ENCODE measurements around the gene RFTN1. TPM values are rescaled to one million over a fixed set of nuclear protein-coding genes. Genes with fewer than 3 reads are reported as not detected.

RFTN1 gene
- total RNA-seq, 1 experiment from 2014 or later: 4.5 TPM

DNA sequence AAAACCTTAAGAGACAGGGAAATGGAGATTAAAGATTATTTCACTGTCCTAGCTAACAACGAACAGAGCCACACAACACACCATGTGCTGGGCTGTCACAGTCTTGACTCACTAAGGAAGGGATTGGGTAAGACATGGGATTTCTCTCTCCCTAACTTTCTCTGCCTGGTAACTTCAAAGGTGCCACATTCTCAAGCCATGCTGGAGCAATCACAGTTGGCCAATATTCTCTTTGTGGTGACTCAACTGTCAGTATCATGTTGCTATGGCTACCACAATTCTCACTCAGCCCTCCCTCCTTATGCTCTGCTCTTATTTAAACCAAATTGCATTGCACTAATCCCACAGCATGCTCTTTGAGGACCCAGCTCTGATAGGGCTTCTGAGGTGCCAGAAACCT is 174.5 kb downstream of the RFTN1 start:
- H3K27ac Mint-ChIP-seq (ENCODE audit: low read depth, unreplicated experiment): peak overlapping the region; percentile 13
- POLR2A ChIA-PET: interaction anchor here (0.6 to 1.2 kb wide), 6 partner anchors 22 to 1333 kb away, joined by 3 to 4 read pairs (median 3); no protein-coding TSS in a partner anchor
- TF ChIP-seq, protein P1, sequence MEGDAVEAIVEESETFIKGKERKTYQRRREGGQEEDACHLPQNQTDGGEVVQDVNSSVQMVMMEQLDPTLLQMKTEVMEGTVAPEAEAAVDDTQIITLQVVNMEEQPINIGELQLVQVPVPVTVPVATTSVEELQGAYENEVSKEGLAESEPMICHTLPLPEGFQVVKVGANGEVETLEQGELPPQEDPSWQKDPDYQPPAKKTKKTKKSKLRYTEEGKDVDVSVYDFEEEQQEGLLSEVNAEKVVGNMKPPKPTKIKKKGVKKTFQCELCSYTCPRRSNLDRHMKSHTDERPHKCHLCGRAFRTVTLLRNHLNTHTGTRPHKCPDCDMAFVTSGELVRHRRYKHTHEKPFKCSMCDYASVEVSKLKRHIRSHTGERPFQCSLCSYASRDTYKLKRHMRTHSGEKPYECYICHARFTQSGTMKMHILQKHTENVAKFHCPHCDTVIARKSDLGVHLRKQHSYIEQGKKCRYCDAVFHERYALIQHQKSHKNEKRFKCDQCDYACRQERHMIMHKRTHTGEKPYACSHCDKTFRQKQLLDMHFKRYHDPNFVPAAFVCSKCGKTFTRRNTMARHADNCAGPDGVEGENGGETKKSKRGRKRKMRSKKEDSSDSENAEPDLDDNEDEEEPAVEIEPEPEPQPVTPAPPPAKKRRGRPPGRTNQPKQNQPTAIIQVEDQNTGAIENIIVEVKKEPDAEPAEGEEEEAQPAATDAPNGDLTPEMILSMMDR (IDR thresholded peaks at IDR 0.05; ENCODE audit: unreplicated experiment): no peak
- H3K36me3 Mint-ChIP-seq (ENCODE audit: insufficient read depth, unreplicated experiment): peaks cover 18% of the 10 kb centered on the region
- BruUV-seq (replicated peaks): no TSS peak
- CTCF ChIA-PET: interaction anchor here (0.6 to 1.5 kb wide), 4 partner anchors 30 to 178 kb away, joined by 3 to 4 read pairs (median 3); no protein-coding TSS in a partner anchor
- intact Hi-C loops (cut with micrococcal nuclease): no loop called here
- H3K9me3 Mint-ChIP-seq (ENCODE audit: unreplicated experiment): no peaks in the 10 kb centered on the region
- no peak overlapping the region for H3K4me3 Mint-ChIP-seq (ENCODE audit: unreplicated experiment)
- H3K4me1 Mint-ChIP-seq (ENCODE audit: insufficient read depth, unreplicated experiment): peaks cover 8% of the 10 kb centered on the region
- peak; percentile 92 for DNase-seq (ENCODE audit: unreplicated experiment)
- H3K27me3 Mint-ChIP-seq (ENCODE audit: insufficient read depth, unreplicated experiment): no peaks in the 10 kb centered on the region

GRCh38 chr3:16337856-16338540 is 175.5 kb downstream of the RFTN1 start:
- peaks cover 19% of the 10 kb centered on the region for H3K36me3 Mint-ChIP-seq (ENCODE audit: insufficient read depth, unreplicated experiment)
- TF ChIP-seq, protein P1 (IDR thresholded peaks at IDR 0.05; ENCODE audit: unreplicated experiment): no peak
- peaks cover 8% of the 10 kb centered on the region for H3K4me1 Mint-ChIP-seq (ENCODE audit: insufficient read depth, unreplicated experiment)
- peaks cover under 1% of the 10 kb centered on the region for H3K9me3 Mint-ChIP-seq (ENCODE audit: unreplicated experiment)
- no peak overlapping the region for H3K27ac Mint-ChIP-seq (ENCODE audit: low read depth, unreplicated experiment)
- CTCF ChIA-PET: interaction anchor here (0.6 to 1.5 kb wide), 5 partner anchors 31 to 274 kb away, joined by 3 to 4 read pairs (median 3); no protein-coding TSS in a partner anchor
- DNase-seq (ENCODE audit: unreplicated experiment): no peak
- intact Hi-C loops (cut with micrococcal nuclease): no loop called here
- no peak overlapping the region for H3K4me3 Mint-ChIP-seq (ENCODE audit: unreplicated experiment)
- H3K27me3 Mint-ChIP-seq (ENCODE audit: insufficient read depth, unreplicated experiment): no peaks in the 10 kb centered on the region
- BruUV-seq (replicated peaks): no TSS peak
- POLR2A ChIA-PET: interaction anchor here (0.7 kb wide), 1 partner anchor 23 kb away, joined by 3 read pairs; no protein-coding TSS in a partner anchor

DNA sequence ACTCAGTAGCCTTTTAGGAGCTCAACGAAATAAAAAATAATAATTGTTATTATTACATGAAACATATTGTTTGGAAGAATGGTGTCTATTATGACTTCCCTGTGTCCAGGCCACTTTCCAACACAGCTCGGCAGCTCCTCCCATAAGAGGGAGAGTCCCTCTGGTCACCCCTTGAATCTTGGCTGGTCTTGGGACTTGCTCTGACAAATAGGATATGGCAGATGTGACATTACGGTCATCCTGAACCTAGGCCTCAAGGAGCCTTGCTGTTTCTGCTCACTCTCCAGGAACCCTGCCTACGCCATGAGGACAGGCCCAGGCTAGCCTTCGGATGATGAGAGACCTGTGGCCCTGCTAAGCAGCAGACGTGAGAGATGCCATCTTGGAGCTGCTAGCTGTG is 176.7 kb downstream of the RFTN1 start:
- Mint-ChIP-seq H3K4me3 (ENCODE audit: unreplicated experiment) (no peak overlapping the region), H3K4me1 (ENCODE audit: insufficient read depth, unreplicated experiment) (peaks cover 8% of the 10 kb centered on the region), H3K27me3 (ENCODE audit: insufficient read depth, unreplicated experiment) (no peaks in the 10 kb centered on the region), H3K36me3 (ENCODE audit: insufficient read depth, unreplicated experiment) (peaks cover 19% of the 10 kb centered on the region), H3K27ac (ENCODE audit: low read depth, unreplicated experiment) (no peak overlapping the region), H3K9me3 (ENCODE audit: unreplicated experiment) (peaks cover 12% of the 10 kb centered on the region)
- no peak for DNase-seq (ENCODE audit: unreplicated experiment)
- BruUV-seq (replicated peaks): no TSS peak
- intact Hi-C loops (cut with micrococcal nuclease): no loop called here
- POLR2A ChIA-PET: interaction anchor here (1.0 kb wide), 1 partner anchor 12 kb away, joined by 3 read pairs; no protein-coding TSS in a partner anchor
- CTCF ChIA-PET: interaction anchor here (0.6 to 1.1 kb wide), 5 partner anchors 13 to 289 kb away, joined by 3 to 4 read pairs (median 3); no protein-coding TSS in a partner anchor
- TF ChIP-seq, protein P1 (IDR thresholded peaks at IDR 0.05; ENCODE audit: unreplicated experiment): no peak

DNA sequence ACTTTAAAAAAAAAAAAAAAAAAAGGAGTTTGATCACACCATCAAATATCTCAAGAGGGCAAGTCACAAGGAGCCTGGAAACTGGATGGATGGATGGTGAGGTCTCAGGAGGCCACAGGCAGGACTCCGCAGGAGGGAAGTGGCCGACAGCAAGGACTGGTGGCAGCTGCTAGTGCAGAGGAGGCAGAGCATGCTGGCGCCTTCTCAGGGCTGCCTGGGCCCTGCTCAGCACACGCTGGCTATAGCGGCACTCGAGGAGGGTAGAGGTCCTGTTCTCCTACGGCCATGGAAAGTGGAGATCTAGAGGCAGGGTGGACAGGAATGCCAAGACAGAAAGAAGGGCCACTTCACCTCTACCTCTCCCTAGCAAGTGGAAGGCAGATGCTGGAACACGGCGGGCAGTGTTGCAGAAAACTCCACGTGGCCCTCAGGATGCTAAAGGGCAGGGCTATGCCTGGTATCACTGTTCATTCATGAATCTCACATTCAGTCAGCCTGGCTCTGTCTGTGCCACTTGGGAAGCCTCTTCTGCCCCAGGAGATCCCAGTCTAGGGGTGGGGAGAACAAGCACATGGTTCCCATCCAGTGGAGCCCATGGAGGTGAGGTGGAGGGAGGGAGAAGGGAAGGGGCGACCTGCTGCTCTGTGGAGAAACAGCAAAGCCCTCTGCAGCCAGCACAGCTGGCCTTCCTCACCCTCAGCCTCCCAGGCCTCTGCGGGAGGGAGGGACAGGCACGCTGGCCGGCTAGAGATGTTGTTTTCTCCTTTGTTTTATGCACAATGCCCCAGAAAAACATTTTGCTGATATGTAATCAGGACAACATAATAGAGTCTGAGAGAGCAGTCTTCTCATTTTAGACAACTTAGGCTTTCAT is 177.5 kb downstream of the RFTN1 start:
- no peak overlapping the region for H3K27ac Mint-ChIP-seq (ENCODE audit: low read depth, unreplicated experiment)
- peaks cover 8% of the 10 kb centered on the region for H3K4me1 Mint-ChIP-seq (ENCODE audit: insufficient read depth, unreplicated experiment)
- H3K27me3 Mint-ChIP-seq (ENCODE audit: insufficient read depth, unreplicated experiment): no peaks in the 10 kb centered on the region
- ChIA-PET CTCF (interaction anchor here (0.6 to 1.1 kb wide), 4 partner anchors 11 to 146 kb away, joined by 3 to 5 read pairs (median 4); no protein-coding TSS in a partner anchor), POLR2A (interaction anchor here (0.5 to 1.0 kb wide), 2 partner anchors 11 to 99 kb away, joined by 3 read pairs; no protein-coding TSS in a partner anchor)
- no peak overlapping the region for H3K4me3 Mint-ChIP-seq (ENCODE audit: unreplicated experiment)
- BruUV-seq (replicated peaks): no TSS peak
- peaks cover 19% of the 10 kb centered on the region for H3K9me3 Mint-ChIP-seq (ENCODE audit: unreplicated experiment)
- DNase-seq (ENCODE audit: unreplicated experiment): no peak
- TF ChIP-seq, protein P1 (IDR thresholded peaks at IDR 0.05; ENCODE audit: unreplicated experiment): no peak
- H3K36me3 Mint-ChIP-seq (ENCODE audit: insufficient read depth, unreplicated experiment): peaks cover 19% of the 10 kb centered on the region
- intact Hi-C loops (cut with micrococcal nuclease): no loop called here
